ENCODE data around the gene ETNK1.
"Not testable (repeated sequence)": the region's sequence is repeated elsewhere in the genome, so short reads cannot be mapped to it uniquely, and the experiment has no call there.

The ETNK1 gene

GRCh38 chr12:22624870-22625761, at the start of gene ETNK1:
TSS of gene ETNK1 (plus strand) at chr12:22625171. CDS start at chr12:22625431, 260 bp downstream.
- in situ Hi-C loops (cut with HindIII; ENCODE audit: low pct_unique_long_range_greater_than_20kb, low sequenced_read_pairs), result no loop called here
- no peak for TF ChIP-seq JUND (IDR thresholded peaks at IDR 0.05; ENCODE audit: low read depth)

DNA sequence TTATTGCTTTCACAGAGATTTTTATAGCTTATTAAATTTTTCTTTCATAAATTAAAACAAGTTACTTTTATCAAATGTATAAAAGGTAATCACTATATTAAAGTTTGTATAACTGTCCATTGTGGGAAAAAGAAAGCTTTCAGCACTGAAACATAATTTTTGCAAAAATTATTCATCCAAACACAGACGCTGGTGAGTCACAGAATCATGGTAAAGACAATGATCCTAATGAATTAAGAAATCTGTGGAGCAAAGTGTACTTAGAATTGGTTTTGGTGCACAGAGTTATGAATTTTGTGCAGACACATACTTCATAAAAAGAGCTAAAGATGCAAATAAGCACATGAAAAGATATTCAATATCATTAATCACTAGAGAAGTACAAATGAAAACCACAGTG, 48.9 kb upstream of the ETNK1 start:
- TF ChIP-seq JUND (IDR thresholded peaks at IDR 0.05; ENCODE audit: low read depth), result no peak
- in situ Hi-C loops (cut with HindIII; ENCODE audit: low pct_unique_long_range_greater_than_20kb, low sequenced_read_pairs), result no loop called here
- no peak for DNase-seq (ENCODE audit: low read depth in 1 of 2, low spot score in 1 of 2)

More at GRCh38 chr12:22624870-22625761, at the start of gene ETNK1:
- DNase-seq (ENCODE audit: low read depth in 1 of 2, low spot score in 1 of 2), result peak; percentile 76 to 94

GRCh38 chr12:22576473-22576872, 48.5 kb upstream of the ETNK1 start:
- in situ Hi-C loops (cut with HindIII; ENCODE audit: low pct_unique_long_range_greater_than_20kb, low sequenced_read_pairs), result no loop called here

GRCh38 chr12:22577667-22578066, 47.3 kb upstream of the ETNK1 start:
- no peak for TF ChIP-seq JUND (IDR thresholded peaks at IDR 0.05; ENCODE audit: low read depth)
- DNase-seq (ENCODE audit: low read depth in 1 of 2, low spot score in 1 of 2), result no peak
- in situ Hi-C loops (cut with HindIII; ENCODE audit: low pct_unique_long_range_greater_than_20kb, low sequenced_read_pairs), result no loop called here

More at GRCh38 chr12:22576473-22576872, 48.5 kb upstream of the ETNK1 start:
- no peak for DNase-seq (ENCODE audit: low read depth in 1 of 2, low spot score in 1 of 2)
- TF ChIP-seq JUND (IDR thresholded peaks at IDR 0.05; ENCODE audit: low read depth), result no peak

DNA sequence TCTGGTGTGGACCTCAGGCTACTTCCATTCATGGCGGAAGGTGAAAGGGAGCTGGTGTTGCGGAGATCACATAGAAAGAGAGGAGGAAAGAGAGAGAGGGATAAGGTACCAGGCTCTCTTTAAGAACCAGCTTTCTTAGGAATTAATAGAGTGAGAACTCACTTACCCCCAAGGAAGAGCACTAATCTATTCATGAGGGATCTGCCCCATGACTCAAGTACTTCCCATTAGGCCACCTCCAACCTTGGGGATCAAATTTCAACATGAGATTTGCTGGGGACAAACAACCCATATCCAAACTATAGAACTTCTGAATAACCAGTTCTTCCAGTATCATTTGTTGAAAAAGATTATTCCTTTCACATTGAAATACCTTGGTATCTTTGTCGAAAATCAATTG, 46.6 kb upstream of the ETNK1 start:
- in situ Hi-C loops (cut with HindIII; ENCODE audit: low pct_unique_long_range_greater_than_20kb, low sequenced_read_pairs), result no loop called here
- peak in 1 of 2 experiments; percentile 30 for DNase-seq (ENCODE audit: low read depth in 1 of 2, low spot score in 1 of 2)
- no peak for TF ChIP-seq JUND (IDR thresholded peaks at IDR 0.05; ENCODE audit: low read depth)

GRCh38 chr12:22588817-22589216, 36.2 kb upstream of the ETNK1 start:
- in situ Hi-C loops (cut with HindIII; ENCODE audit: low pct_unique_long_range_greater_than_20kb, low sequenced_read_pairs), result no loop called here
- peak in 1 of 2 experiments; percentile 18 for DNase-seq (ENCODE audit: low read depth in 1 of 2, low spot score in 1 of 2)
- no peak for TF ChIP-seq JUND (IDR thresholded peaks at IDR 0.05; ENCODE audit: low read depth)

DNA sequence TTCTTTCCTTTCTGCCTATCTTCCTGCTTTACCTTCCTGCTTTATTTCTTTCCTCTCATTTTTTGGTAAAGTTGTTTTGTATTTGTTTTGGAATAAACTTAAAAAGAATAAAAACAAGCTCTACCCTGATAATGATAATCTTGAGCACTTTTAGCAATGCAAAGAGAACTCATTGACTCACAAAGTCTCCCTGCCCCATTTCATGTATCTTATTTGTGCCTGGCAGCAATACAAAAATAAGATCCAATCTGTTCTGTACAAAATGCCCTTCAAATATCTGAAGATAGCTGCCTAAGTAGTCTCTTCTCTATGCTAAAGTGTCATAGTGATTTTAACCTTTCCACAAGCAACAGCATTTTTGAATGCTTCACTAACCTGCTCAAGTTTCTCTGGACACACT, 31.1 kb upstream of the ETNK1 start:
- in situ Hi-C loops (cut with HindIII; ENCODE audit: low pct_unique_long_range_greater_than_20kb, low sequenced_read_pairs), result no loop called here
- no peak for TF ChIP-seq JUND (IDR thresholded peaks at IDR 0.05; ENCODE audit: low read depth)
- no peak for DNase-seq (ENCODE audit: low read depth in 1 of 2, low spot score in 1 of 2)

GRCh38 chr12:22597539-22597938, 27.4 kb upstream of the ETNK1 start:
- DNase-seq (ENCODE audit: low read depth in 1 of 2, low spot score in 1 of 2); in situ Hi-C loops (cut with HindIII; ENCODE audit: low pct_unique_long_range_greater_than_20kb, low sequenced_read_pairs): not testable (repeated sequence)

- TF ChIP-seq JUND (IDR thresholded peaks at IDR 0.05; ENCODE audit: low read depth), result no peak
- in situ Hi-C loops (cut with HindIII; ENCODE audit: low pct_unique_long_range_greater_than_20kb, low sequenced_read_pairs), result no loop called here
- DNase-seq (ENCODE audit: low read depth in 1 of 2, low spot score in 1 of 2), result no peak
These were observed 26.7 kb upstream of the ETNK1 start for GRCh38 chr12:22598141-22598762.

DNA sequence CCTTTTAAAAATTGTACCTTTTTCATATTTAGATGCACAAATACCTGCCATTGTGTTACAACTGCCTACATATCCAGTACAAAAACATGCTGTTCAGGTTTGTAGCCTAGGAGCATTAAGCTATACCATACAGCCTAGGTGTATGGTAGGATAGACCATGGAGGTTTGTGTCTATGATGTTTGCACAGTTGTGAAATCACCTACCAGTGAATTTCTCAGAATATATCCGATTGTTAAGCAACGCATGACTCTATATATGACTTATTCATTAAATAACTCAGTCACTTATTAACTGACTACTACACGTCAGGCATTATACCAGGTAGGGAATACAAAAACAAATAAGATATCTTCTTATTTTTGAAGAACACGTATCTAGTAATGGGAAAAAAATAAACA, 26.2 kb upstream of the ETNK1 start:
- TF ChIP-seq JUND (IDR thresholded peaks at IDR 0.05; ENCODE audit: low read depth), result no peak
- no peak for DNase-seq (ENCODE audit: low read depth in 1 of 2, low spot score in 1 of 2)
- in situ Hi-C loops (cut with HindIII; ENCODE audit: low pct_unique_long_range_greater_than_20kb, low sequenced_read_pairs), result no loop called here

GRCh38 chr12:22600181-22600580, 24.8 kb upstream of the ETNK1 start:
- in situ Hi-C loops (cut with HindIII; ENCODE audit: low pct_unique_long_range_greater_than_20kb, low sequenced_read_pairs), result no loop called here
- TF ChIP-seq JUND (IDR thresholded peaks at IDR 0.05; ENCODE audit: low read depth), result no peak
- DNase-seq (ENCODE audit: low read depth in 1 of 2, low spot score in 1 of 2), result no peak

- no peak for DNase-seq (ENCODE audit: low read depth in 1 of 2, low spot score in 1 of 2)
- no peak for TF ChIP-seq JUND (IDR thresholded peaks at IDR 0.05; ENCODE audit: low read depth)
- in situ Hi-C loops (cut with HindIII; ENCODE audit: low pct_unique_long_range_greater_than_20kb, low sequenced_read_pairs), result no loop called here
These were observed 15.5 kb upstream of the ETNK1 start for GRCh38 chr12:22609501-22609900.

- TF ChIP-seq JUND (IDR thresholded peaks at IDR 0.05; ENCODE audit: low read depth), result no peak
- DNase-seq (ENCODE audit: low read depth in 1 of 2, low spot score in 1 of 2), result no peak
- in situ Hi-C loops (cut with HindIII; ENCODE audit: low pct_unique_long_range_greater_than_20kb, low sequenced_read_pairs), result no loop called here
These were observed 14.8 kb upstream of the ETNK1 start for GRCh38 chr12:22610131-22610530.

DNA sequence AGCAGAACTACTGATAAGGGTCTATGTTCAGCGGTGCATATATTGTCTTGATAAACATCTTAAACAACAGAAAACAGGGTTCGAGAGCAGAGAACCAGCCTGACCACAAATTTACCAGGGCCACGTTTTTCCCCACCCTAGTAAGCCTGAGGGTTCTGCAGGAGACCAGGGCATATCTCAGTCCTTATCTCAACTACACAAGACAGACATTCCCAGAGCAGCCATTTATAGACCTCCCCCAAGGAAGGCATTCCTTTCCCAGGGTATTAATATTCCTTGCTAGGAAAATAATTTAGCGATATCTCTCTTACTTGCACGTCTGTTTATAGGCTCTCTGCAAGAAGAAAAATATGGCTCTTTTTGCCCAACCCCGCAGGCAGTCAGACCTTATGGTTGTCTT, 12.1 kb upstream of the ETNK1 start:
- DNase-seq (ENCODE audit: low read depth in 1 of 2, low spot score in 1 of 2); in situ Hi-C loops (cut with HindIII; ENCODE audit: low pct_unique_long_range_greater_than_20kb, low sequenced_read_pairs): not testable (repeated sequence)
